PFSK-1 (cell line): ENCODE results near the gene METTL1.

ENCODE experiments used
- FOXP2 ChIP-seq: optimal IDR thresholded peaks from 2 replicates; pipeline ENCODE3; 2011; ENCODE audit warnings: borderline replicate concordance, control low read depth, inconsistent platforms; ENCODE audit not compliant: insufficient read depth; ENCODE audit errors: extremely low read length, extremely low read depth
- POLR2AphosphoS5 ChIP-seq: IDR thresholded peaks from 2 replicates; pipeline ENCODE4 v1.6.1; 2012; ENCODE audit warnings: low read depth, mild to moderate bottlenecking, control low read depth, low read length, moderate library complexity
- TAF1 ChIP-seq: IDR thresholded peaks from 2 replicates; pipeline ENCODE4 v1.6.1; 2012; ENCODE audit warnings: low read length, control low read depth, borderline replicate concordance; ENCODE audit not compliant: insufficient read depth
- TF ChIP-seq, protein P1 (sequence below), 2 experiments: IDR thresholded peaks; 2 replicates each; pipeline versions ENCODE4 v1.6.1 to v1.8.0; 2011 to 2012; ENCODE audit warnings: low read depth in 2 of 2, low read length in 2 of 2, control low read depth in 1 of 2, inconsistent platforms in 1 of 2, mild to moderate bottlenecking in 1 of 2, moderate library complexity in 1 of 2; ENCODE audit not compliant: insufficient read depth in 1 of 2

- TF ChIP-seq, protein P1, sequence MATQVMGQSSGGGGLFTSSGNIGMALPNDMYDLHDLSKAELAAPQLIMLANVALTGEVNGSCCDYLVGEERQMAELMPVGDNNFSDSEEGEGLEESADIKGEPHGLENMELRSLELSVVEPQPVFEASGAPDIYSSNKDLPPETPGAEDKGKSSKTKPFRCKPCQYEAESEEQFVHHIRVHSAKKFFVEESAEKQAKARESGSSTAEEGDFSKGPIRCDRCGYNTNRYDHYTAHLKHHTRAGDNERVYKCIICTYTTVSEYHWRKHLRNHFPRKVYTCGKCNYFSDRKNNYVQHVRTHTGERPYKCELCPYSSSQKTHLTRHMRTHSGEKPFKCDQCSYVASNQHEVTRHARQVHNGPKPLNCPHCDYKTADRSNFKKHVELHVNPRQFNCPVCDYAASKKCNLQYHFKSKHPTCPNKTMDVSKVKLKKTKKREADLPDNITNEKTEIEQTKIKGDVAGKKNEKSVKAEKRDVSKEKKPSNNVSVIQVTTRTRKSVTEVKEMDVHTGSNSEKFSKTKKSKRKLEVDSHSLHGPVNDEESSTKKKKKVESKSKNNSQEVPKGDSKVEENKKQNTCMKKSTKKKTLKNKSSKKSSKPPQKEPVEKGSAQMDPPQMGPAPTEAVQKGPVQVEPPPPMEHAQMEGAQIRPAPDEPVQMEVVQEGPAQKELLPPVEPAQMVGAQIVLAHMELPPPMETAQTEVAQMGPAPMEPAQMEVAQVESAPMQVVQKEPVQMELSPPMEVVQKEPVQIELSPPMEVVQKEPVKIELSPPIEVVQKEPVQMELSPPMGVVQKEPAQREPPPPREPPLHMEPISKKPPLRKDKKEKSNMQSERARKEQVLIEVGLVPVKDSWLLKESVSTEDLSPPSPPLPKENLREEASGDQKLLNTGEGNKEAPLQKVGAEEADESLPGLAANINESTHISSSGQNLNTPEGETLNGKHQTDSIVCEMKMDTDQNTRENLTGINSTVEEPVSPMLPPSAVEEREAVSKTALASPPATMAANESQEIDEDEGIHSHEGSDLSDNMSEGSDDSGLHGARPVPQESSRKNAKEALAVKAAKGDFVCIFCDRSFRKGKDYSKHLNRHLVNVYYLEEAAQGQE (IDR thresholded peaks at IDR 0.05; ENCODE audit: insufficient read depth in 1 of 2, low read depth in 2 of 2, low read length in 2 of 2) = no peak
- TF ChIP-seq POLR2AphosphoS5 (no peak), TAF1 (no peak), FOXP2 (no peak)
These were observed 35.4 kb upstream of the METTL1 start for GRCh38 chr12:57807285-57807684.
